ENCODE results near the gene PTCSC3. TPM values are rescaled to one million over a fixed set of nuclear protein-coding genes. Genes with fewer than 3 reads are reported as not detected.

Gene PTCSC3
- total RNA-seq, 1 donor: not detected

DNA sequence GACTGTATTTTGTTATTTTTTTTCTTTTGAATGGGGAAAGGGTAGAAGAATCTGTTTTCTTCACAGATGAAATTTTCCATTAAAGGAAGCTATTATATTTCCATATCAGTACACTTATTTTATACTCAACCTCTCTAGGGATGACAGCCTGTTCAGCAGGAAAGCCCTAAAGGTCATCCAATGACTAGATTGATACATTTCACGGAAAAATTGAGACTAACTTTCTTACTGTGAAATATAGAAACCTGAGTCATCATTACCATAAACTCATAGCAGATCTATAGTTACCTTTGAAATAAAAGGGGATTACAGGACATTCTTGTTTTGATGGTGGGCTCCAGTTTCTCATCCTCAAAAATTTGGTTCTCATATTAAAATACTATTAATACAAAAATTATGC lies 36.1 kb upstream of the PTCSC3 start:
- Histone ChIP-seq H3K9me3 (ENCODE audit: low read depth, low read length) (no peaks in the 10 kb centered on the region), H3K4me2 (ENCODE audit: insufficient read depth, low read length) (no peak overlapping the region), H4K20me1 (ENCODE audit: insufficient read depth, low read length) (no peaks in the 10 kb centered on the region), H3K4me1 (ENCODE audit: insufficient read depth, low read length) (no peaks in the 10 kb centered on the region), H2AFZ (ENCODE audit: low read length) (no peak overlapping the region), H3K79me2 (ENCODE audit: insufficient read depth, low read length) (no peaks in the 10 kb centered on the region), H3K4me3 (ENCODE audit: insufficient read depth, low read length) (no peak overlapping the region), H3K27me3 (ENCODE audit: insufficient read depth, low read length) (no peaks in the 10 kb centered on the region), H3K27ac (ENCODE audit: low read depth, low read length) (no peak overlapping the region), H3K36me3 (ENCODE audit: insufficient read depth, low read length) (no peaks in the 10 kb centered on the region)
- no peak for DNase-seq (ENCODE audit: insufficient read length, low spot score, missing footprints)
- TF ChIP-seq CTCF (IDR thresholded peaks at IDR 0.05; ENCODE audit: extremely low read depth, low read depth, low read length): no peak

DNA sequence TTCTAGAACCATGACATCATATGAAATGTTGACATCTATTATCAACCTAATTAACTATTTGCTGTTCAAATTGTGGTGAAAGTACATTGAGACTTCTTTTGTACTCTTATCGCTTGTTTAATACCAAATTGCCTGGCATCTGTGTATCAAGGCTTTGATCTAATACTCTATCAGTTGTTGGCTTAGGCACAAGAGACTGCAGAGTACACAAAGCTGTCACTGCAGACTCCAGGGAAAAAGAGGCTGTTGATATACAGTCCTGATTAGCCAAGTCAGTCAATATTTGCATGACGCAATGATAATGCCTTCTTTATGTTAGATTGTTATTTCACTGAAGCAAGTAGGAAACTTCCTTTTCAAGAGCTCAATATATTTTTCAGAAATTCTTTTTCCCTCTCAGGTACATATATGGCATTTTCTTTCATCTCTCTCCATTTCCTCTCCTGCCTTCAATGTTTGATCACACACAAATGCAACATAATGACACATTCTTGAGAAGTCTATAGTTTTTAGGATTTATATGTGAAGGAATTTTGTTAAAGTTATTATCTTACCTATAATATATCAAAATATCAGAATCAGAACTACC lies 32.3 kb upstream of the PTCSC3 start:
- Histone ChIP-seq H3K4me2 (ENCODE audit: insufficient read depth, low read length) (no peak overlapping the region), H4K20me1 (ENCODE audit: insufficient read depth, low read length) (no peaks in the 10 kb centered on the region), H2AFZ (ENCODE audit: low read length) (no peak overlapping the region), H3K9me3 (ENCODE audit: low read depth, low read length) (no peaks in the 10 kb centered on the region), H3K27me3 (ENCODE audit: insufficient read depth, low read length) (no peaks in the 10 kb centered on the region), H3K4me1 (ENCODE audit: insufficient read depth, low read length) (no peaks in the 10 kb centered on the region), H3K36me3 (ENCODE audit: insufficient read depth, low read length) (no peaks in the 10 kb centered on the region), H3K27ac (ENCODE audit: low read depth, low read length) (no peak overlapping the region), H3K79me2 (ENCODE audit: insufficient read depth, low read length) (no peaks in the 10 kb centered on the region), H3K4me3 (ENCODE audit: insufficient read depth, low read length) (no peak overlapping the region)
- no peak for TF ChIP-seq CTCF (IDR thresholded peaks at IDR 0.05; ENCODE audit: extremely low read depth, low read depth, low read length)
- DNase-seq (ENCODE audit: insufficient read length, low spot score, missing footprints): no peak

DNA sequence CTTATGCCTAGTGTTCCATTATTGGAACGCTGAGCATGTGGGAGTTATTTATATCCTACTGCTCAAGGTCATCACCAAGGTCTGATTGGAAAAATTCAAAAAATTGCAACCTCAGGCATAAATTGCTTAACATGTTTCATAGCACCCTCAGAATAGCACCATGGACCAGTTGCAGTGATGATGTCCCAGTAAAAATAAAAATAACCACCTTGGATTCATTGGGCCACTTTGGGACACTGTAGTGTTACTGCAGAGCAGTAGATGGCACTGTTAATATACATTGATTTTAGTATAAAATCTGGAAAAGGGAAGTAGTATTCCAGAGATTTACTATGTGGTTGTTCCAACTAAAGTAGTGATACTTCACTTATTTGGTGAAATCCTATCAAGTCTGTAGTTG lies 31.0 kb upstream of the PTCSC3 start:
- no peak overlapping the region for H3K4me2 ChIP-seq (ENCODE audit: insufficient read depth, low read length)
- H2AFZ ChIP-seq (ENCODE audit: low read length): no peak overlapping the region
- no peak for DNase-seq (ENCODE audit: insufficient read length, low spot score, missing footprints)
- H3K79me2 ChIP-seq (ENCODE audit: insufficient read depth, low read length): no peaks in the 10 kb centered on the region
- H3K27ac ChIP-seq (ENCODE audit: low read depth, low read length): no peak overlapping the region
- H3K4me3 ChIP-seq (ENCODE audit: insufficient read depth, low read length): no peak overlapping the region
- H3K27me3 ChIP-seq (ENCODE audit: insufficient read depth, low read length): no peaks in the 10 kb centered on the region
- H3K9me3 ChIP-seq (ENCODE audit: low read depth, low read length): no peaks in the 10 kb centered on the region
- H3K4me1 ChIP-seq (ENCODE audit: insufficient read depth, low read length): no peaks in the 10 kb centered on the region
- no peaks in the 10 kb centered on the region for H3K36me3 ChIP-seq (ENCODE audit: insufficient read depth, low read length)
- no peaks in the 10 kb centered on the region for H4K20me1 ChIP-seq (ENCODE audit: insufficient read depth, low read length)
- peak; percentile 42 for TF ChIP-seq CTCF (IDR thresholded peaks at IDR 0.05; ENCODE audit: extremely low read depth, low read depth, low read length)

GRCh38 chr14:36204461-36205073 lies 28.0 kb upstream of the PTCSC3 start:
- no peak for DNase-seq (ENCODE audit: insufficient read length, low spot score, missing footprints)
- no peaks in the 10 kb centered on the region for H3K9me3 ChIP-seq (ENCODE audit: low read depth, low read length)
- no peaks in the 10 kb centered on the region for H3K36me3 ChIP-seq (ENCODE audit: insufficient read depth, low read length)
- no peaks in the 10 kb centered on the region for H4K20me1 ChIP-seq (ENCODE audit: insufficient read depth, low read length)
- H3K79me2 ChIP-seq (ENCODE audit: insufficient read depth, low read length): no peaks in the 10 kb centered on the region
- no peaks in the 10 kb centered on the region for H3K4me1 ChIP-seq (ENCODE audit: insufficient read depth, low read length)
- no peak overlapping the region for H3K4me3 ChIP-seq (ENCODE audit: insufficient read depth, low read length)
- no peak overlapping the region for H2AFZ ChIP-seq (ENCODE audit: low read length)
- H3K27ac ChIP-seq (ENCODE audit: low read depth, low read length): no peak overlapping the region
- no peaks in the 10 kb centered on the region for H3K27me3 ChIP-seq (ENCODE audit: insufficient read depth, low read length)
- TF ChIP-seq CTCF (IDR thresholded peaks at IDR 0.05; ENCODE audit: extremely low read depth, low read depth, low read length): no peak
- no peak overlapping the region for H3K4me2 ChIP-seq (ENCODE audit: insufficient read depth, low read length)

Data from osteoblast (primary cell).